ENCODE measurements around the gene AFAP1L2. TPM values are rescaled to one million over a fixed set of nuclear protein-coding genes. Genes with fewer than 3 reads are reported as not detected.

The AFAP1L2 gene
- total RNA-seq, 3 donors from 2014 or later, result 4.2 to 43.9 (median 20.0) TPM

DNA sequence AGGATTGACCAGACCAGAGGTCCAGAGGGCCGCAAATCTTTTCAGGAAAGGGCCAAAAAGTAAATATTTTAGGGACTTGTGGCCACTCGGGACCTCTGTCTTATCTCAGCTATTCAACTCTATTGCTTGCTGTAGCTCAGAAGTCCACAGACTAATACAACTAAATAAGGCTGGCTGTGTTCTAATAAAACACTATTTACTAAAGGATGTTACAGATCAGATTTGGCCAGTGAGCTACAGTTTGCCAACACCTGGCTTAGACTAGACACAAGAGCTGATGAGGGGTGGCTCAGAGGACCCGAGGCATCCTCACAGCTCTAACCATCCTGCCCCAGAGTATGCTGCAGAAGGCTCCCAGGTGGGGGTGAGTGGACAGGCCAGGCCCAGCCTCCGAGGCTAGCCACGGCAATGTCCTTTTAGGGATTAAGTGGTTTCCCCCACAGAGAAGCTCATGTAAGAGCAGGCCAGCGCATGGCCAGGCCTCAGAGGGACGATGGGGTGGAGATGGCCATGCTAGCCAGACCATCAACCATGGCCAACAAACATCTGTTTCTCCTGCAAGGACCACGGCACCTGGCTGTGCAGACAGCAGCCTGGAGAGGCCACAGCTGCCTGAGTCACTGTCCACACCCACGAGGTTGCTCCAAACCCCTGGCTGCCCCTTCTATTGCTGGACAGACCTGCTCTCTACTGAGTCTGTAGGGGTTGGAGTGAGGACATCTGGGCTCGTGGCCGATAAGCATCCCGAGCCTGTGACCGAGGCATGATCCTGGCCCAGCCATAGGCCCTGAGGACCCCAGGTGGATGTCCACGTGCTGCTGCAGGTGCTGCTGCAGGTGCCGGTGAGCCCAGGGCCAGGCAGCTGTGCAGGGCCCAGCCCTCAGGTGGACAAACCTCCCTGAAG is 76.5 kb downstream of the AFAP1L2 start:
- H3K4me3 ChIP-seq, result no peak overlapping the region

DNA sequence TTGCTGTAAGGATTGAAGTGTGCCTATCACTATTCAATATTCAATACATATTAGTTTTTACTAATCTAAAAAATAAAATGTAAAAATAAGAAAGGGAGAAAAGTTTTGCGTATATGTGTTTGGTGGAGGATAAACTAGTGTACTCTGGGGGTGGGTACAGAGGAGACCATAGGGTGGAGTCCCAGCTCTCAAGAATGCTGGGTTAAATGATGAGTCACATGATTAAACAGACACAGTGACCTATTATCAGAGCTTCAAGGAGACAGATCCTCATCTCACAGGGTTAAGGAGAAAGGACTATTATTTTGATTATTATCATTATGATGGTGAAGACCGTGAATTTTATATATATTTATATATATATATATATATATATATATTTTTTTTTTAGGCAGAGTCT is 77.5 kb downstream of the AFAP1L2 start:
- no peak for TF ChIP-seq POLR2AphosphoS5 (IDR thresholded peaks at IDR 0.05)
- no peak for TF ChIP-seq POLR2A (IDR thresholded peaks at IDR 0.05)
- TF ChIP-seq CTCF (IDR thresholded peaks at IDR 0.05), result no peak
- intact Hi-C loops (cut with DNase I; ENCODE audit: low total_unique reads), result no loop called here
- H3K9me3 ChIP-seq, result no peaks in the 10 kb centered on the region
- no peak overlapping the region for H3K4me3 ChIP-seq
- no peak for DNase-seq (ENCODE audit: low spot score in 2 of 2)
- no peaks in the 10 kb centered on the region for H3K4me1 ChIP-seq
- H3K36me3 ChIP-seq, result no peaks in the 10 kb centered on the region
- H3K27ac ChIP-seq, result no peak overlapping the region
- H3K27me3 ChIP-seq, result no peaks in the 10 kb centered on the region

More for the DNA sequence above, 76.5 kb downstream of the AFAP1L2 start:
- H3K36me3 ChIP-seq, result no peaks in the 10 kb centered on the region
- no peak for TF ChIP-seq CTCF (IDR thresholded peaks at IDR 0.05)
- no peak for TF ChIP-seq POLR2A (IDR thresholded peaks at IDR 0.05)
- no peak for TF ChIP-seq POLR2AphosphoS5 (IDR thresholded peaks at IDR 0.05)
- H3K27me3 ChIP-seq, result no peaks in the 10 kb centered on the region
- H3K27ac ChIP-seq, result no peak overlapping the region
- intact Hi-C loops (cut with DNase I; ENCODE audit: low total_unique reads), result no loop called here
- no peak for DNase-seq (ENCODE audit: low spot score in 2 of 2)
- H3K4me1 ChIP-seq, result no peaks in the 10 kb centered on the region
- H3K9me3 ChIP-seq, result no peaks in the 10 kb centered on the region

- Histone ChIP-seq H3K27me3 (no peaks in the 10 kb centered on the region), H3K4me1 (no peaks in the 10 kb centered on the region), H3K36me3 (no peaks in the 10 kb centered on the region), H3K4me3 (no peak overlapping the region), H3K9me3 (no peaks in the 10 kb centered on the region), H3K27ac (no peak overlapping the region)
- no peak for TF ChIP-seq POLR2A (IDR thresholded peaks at IDR 0.05)
- no peak for TF ChIP-seq CTCF (IDR thresholded peaks at IDR 0.05)
- TF ChIP-seq POLR2AphosphoS5 (IDR thresholded peaks at IDR 0.05), result no peak
- intact Hi-C loops (cut with DNase I; ENCODE audit: low total_unique reads), result loop anchor here (5.0 kb wide), 1 partner anchor 49 kb away; no protein-coding TSS in a partner anchor
- no peak for DNase-seq (ENCODE audit: low spot score in 2 of 2)
These were observed 81.3 kb downstream of the AFAP1L2 start for GRCh38 chr10:114323023-114323422.

DNA sequence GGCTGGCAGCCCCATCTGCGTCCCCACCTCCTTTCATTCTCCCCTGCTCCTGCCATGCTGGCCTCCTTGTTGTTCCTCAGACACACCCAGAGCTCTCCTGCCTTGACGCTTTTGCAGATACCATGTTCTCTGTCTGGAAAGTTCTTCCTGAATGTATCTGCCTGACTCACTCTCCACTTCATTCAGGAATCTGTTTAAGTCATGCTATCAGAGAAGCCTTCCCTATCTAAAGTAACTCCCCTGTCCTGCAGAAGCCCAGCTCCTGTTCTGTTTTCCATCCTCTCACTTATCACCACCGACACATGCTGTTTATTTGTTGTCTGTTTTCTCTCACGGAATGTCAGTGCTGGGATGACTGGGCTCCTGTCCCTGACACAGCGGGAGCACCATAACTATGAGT is 82.0 kb downstream of the AFAP1L2 start:
- no peak for DNase-seq (ENCODE audit: low spot score in 2 of 2)
- Histone ChIP-seq H3K36me3 (no peaks in the 10 kb centered on the region), H3K27me3 (no peaks in the 10 kb centered on the region), H3K4me1 (no peaks in the 10 kb centered on the region), H3K9me3 (no peaks in the 10 kb centered on the region), H3K4me3 (no peak overlapping the region), H3K27ac (no peak overlapping the region)
- no peak for TF ChIP-seq CTCF (IDR thresholded peaks at IDR 0.05)
- intact Hi-C loops (cut with DNase I; ENCODE audit: low total_unique reads), result loop anchor here (5.0 kb wide), 1 partner anchor 50 kb away; no protein-coding TSS in a partner anchor
